Endothelial cell of umbilical vein (primary cell): ENCODE data around the gene RAPGEF3.

Experiments used
- CTCF ChIP-seq, 2 donors: IDR thresholded peaks; 1 replicate in 1 of 2; 2 replicates in 1 of 2; pipeline ENCODE4 v1.5.1; 2011; ENCODE audit warnings: low read length in 2 of 2, mild to moderate bottlenecking in 2 of 2, moderate library complexity in 2 of 2, control low read depth in 1 of 2, inconsistent platforms in 1 of 2, low read depth in 1 of 2; ENCODE audit not compliant: insufficient read depth in 1 of 2; ENCODE audit errors: extremely low read depth in 1 of 2
- EZH2 ChIP-seq: IDR thresholded peaks from 2 replicates; pipeline ENCODE4 v1.6.1; 2012; ENCODE audit warnings: borderline replicate concordance, low read depth, mild to moderate bottlenecking, moderate library complexity, low read length, inconsistent platforms; ENCODE audit not compliant: severe bottlenecking
- MYC ChIP-seq: IDR thresholded peaks from one replicate; pipeline ENCODE4 v1.6.1; 2011; ENCODE audit warnings: mild to moderate bottlenecking, low read depth, low read length
- POLR2A ChIP-seq: IDR thresholded peaks from 2 replicates; pipeline ENCODE4 v1.6.1; 2012; ENCODE audit warnings: low read depth, mild to moderate bottlenecking, control low read depth, low read length
- POLR2AphosphoS5 ChIP-seq: IDR thresholded peaks from 2 replicates; pipeline ENCODE4 v1.6.1; 2012; ENCODE audit warnings: low read depth, mild to moderate bottlenecking, control low read depth, low read length, moderate library complexity; ENCODE audit not compliant: insufficient read depth

- TF ChIP-seq MYC (no peak), CTCF (IDR thresholded peaks at IDR 0.05; ENCODE audit: extremely low read depth in 1 of 2, insufficient read depth in 1 of 2, low read depth in 1 of 2, low read length in 2 of 2) (no peak), POLR2A (no peak), POLR2AphosphoS5 (no peak), EZH2 (no peak)
Observed at GRCh38 chr12:47777151-47777550, 18.5 kb upstream of the RAPGEF3 start.
